GM12892 (cell line): ENCODE results near the gene THBS3.
A peak's percentile ranks its signal among the peaks of the same experiment; 100 is the strongest.
"Not testable (repeated sequence)": the region's sequence is repeated elsewhere in the genome, so short reads cannot be mapped to it uniquely, and the experiment has no call there.

ENCODE experiments used
- DNase-seq: peaks from one replicate; pipeline ENCODE4 v3.0.0; 2011; ENCODE audit not compliant: insufficient read length
- FAIRE-seq: peaks from 2 replicates; lab custom pipeline; 2011; peaks lifted over from hg19 to GRCh38; lab: Jason Lieb, UNC
- POLR2A ChIP-seq: IDR thresholded peaks from 2 replicates; pipeline ENCODE4 v1.6.1; 2011; ENCODE audit warnings: low read depth, low read length, control low read depth
- POLR2AphosphoS5 ChIP-seq: IDR thresholded peaks from 2 replicates; pipeline ENCODE4 v1.6.1; 2011; ENCODE audit warnings: low read depth, low read length, control low read depth
- TAF1 ChIP-seq: IDR thresholded peaks from 2 replicates; pipeline ENCODE4 v1.6.1; 2011; ENCODE audit warnings: low read depth, mild to moderate bottlenecking, control low read depth, low read length, borderline replicate concordance

THBS3 gene

GRCh38 chr1:155172732-155173477 is 34.8 kb downstream of the THBS3 start, which contains the start of gene KRTCAP2:
Gene KRTCAP2 (minus strand): TSS chr1:155173304. CDS start chr1:155173224, 80 bp downstream.
- TF ChIP-seq POLR2AphosphoS5: peak; percentile 88
- peak; percentile 85 for TF ChIP-seq POLR2A
- TF ChIP-seq TAF1: peak; percentile 36; the same call in 1 of the 2 replicates
- peak; percentile 100 for FAIRE-seq
- DNase-seq: peak; percentile 96

GRCh38 chr1:155171836-155172731 is 35.6 kb downstream of the THBS3 start:
- no peak for FAIRE-seq
- TF ChIP-seq POLR2AphosphoS5: no peak
- TF ChIP-seq TAF1: no peak
- no peak for TF ChIP-seq POLR2A
- DNase-seq: no peak

GRCh38 chr1:155170806-155171205 is 36.9 kb downstream of the THBS3 start:
- FAIRE-seq (no peak), DNase-seq (no peak)

GRCh38 chr1:155170101-155170785 is 37.5 kb downstream of the THBS3 start:
- FAIRE-seq (no peak), DNase-seq (no peak)
- TF ChIP-seq POLR2A: no peak
- TF ChIP-seq POLR2AphosphoS5: no peak
- TF ChIP-seq TAF1: no peak

More at GRCh38 chr1:155170806-155171205, 36.9 kb downstream of the THBS3 start:
- TF ChIP-seq POLR2AphosphoS5: no peak
- no peak for TF ChIP-seq POLR2A
- TF ChIP-seq TAF1: no peak

GRCh38 chr1:155169541-155169940 is 38.2 kb downstream of the THBS3 start:
- FAIRE-seq (no peak), DNase-seq (no peak)
- TF ChIP-seq POLR2AphosphoS5 (no peak), TAF1 (no peak), POLR2A (no peak)

- TF ChIP-seq POLR2AphosphoS5: no peak
- TF ChIP-seq POLR2A: no peak
- TF ChIP-seq TAF1: no peak
- DNase-seq (no peak), FAIRE-seq (no peak)
Observed at GRCh38 chr1:155168456-155169210, 39.1 kb downstream of the THBS3 start.

- FAIRE-seq, DNase-seq: not testable (repeated sequence)
Observed at GRCh38 chr1:155168105-155168445, 39.6 kb downstream of the THBS3 start.

GRCh38 chr1:155167166-155168104 is 40.3 kb downstream of the THBS3 start:
- FAIRE-seq: peak; percentile 91
- DNase-seq: no peak
- TF ChIP-seq POLR2AphosphoS5: no peak
- TF ChIP-seq TAF1: no peak
- TF ChIP-seq POLR2A: no peak

- FAIRE-seq (no peak), DNase-seq (no peak)
- TF ChIP-seq POLR2AphosphoS5 (no peak), POLR2A (no peak), TAF1 (no peak)
Observed at GRCh38 chr1:155166471-155167165, 41.1 kb downstream of the THBS3 start.

- DNase-seq: no peak
- no peak for FAIRE-seq
- TF ChIP-seq POLR2AphosphoS5 (no peak), POLR2A (no peak), TAF1 (no peak)
Observed at GRCh38 chr1:155166051-155166470, 41.6 kb downstream of the THBS3 start.

- not testable (repeated sequence) for FAIRE-seq, DNase-seq
Observed at GRCh38 chr1:155164625-155165024, 43.1 kb downstream of the THBS3 start.

- FAIRE-seq: not testable (repeated sequence)
Observed at GRCh38 chr1:155163785-155164184, 43.9 kb downstream of the THBS3 start.

GRCh38 chr1:155162631-155163030 is 45.1 kb downstream of the THBS3 start:
- DNase-seq, FAIRE-seq: not testable (repeated sequence)

More at GRCh38 chr1:155163785-155164184, 43.9 kb downstream of the THBS3 start:
- DNase-seq: not testable (repeated sequence)
